Measurements from ENCODE around the gene ALLC. TPM values are rescaled to one million over a fixed set of nuclear protein-coding genes. Genes with fewer than 3 reads are reported as not detected.

ALLC gene
- not detected in 2 replicates for total RNA-seq

DNA sequence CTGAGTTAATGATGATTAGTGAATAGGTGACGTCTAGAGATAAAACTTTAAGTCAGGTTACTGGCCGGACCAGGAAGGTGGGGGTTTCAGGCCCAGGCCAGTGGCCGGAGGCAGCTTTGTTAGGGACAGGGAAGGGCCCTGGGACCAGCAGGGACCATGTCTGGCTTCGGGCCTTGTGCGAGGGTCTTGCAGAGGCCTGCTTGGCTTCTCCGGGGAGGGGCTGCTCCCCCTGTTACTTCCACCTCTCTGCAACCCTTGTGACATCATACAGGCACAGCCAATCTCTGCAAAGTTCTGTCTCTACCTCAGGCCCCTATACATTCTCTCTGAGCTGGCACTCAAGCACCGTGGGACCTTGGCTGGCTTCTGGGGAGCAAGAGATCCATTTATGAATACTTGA lies at the start of gene ALLC:
Gene ALLC (plus strand): TSS at position 320 of the 400 bp plus-strand sequence. CDS start 12,958 bp downstream, outside the sequence.

DNA sequence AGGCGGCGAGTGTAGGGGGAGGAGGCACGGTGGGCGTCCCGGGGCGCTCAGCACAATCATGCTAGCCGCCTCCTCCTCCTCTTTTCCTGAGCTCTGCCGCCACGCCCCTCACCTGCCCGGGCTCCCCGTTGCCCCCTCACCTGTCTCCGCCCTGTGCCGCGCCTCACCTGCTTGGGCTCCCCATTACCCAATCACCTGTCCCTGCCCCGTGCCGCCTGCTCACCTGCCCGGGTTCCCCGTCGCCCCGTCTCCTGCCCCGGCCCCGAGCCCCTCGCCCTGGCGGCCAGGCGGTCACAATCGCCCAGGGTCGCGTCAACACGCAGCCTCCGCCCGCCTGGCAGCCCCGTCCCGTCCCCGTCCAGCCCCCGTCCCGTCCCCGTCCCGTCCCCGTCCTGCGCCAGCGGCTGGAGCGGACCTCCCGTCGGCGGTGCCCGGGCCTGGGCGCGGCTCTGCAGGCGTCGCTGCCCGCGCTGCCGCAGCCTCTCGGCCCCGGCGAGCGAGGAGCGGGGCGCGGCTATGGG lies 45.3 kb downstream of the ALLC start, which contains the start of gene DCDC2C:
Gene DCDC2C (plus strand): TSS at position 340 of the 521 bp plus-strand sequence. CDS start 177 bp downstream, at position 517.

Other genes with a start within 250 kb of the ALLC start
- gene ADI1, start 138.7 kb upstream of the ALLC start, total RNA-seq = 40.4 and 50.0 TPM in 2 replicates
- gene RNASEH1, start 99.9 kb upstream of the ALLC start, total RNA-seq = 24.6 and 37.0 TPM in 2 replicates
- gene RPS7, start 82.9 kb upstream of the ALLC start, total RNA-seq = 1,121 and 1,643 TPM in 2 replicates
- not detected in 2 replicates for gene COLEC11, start 63.1 kb upstream of the ALLC start, total RNA-seq
- not detected in 2 replicates for gene DCDC2C, start 45.4 kb downstream of the ALLC start, total RNA-seq